Measurements from ENCODE around the gene CD79B. TPM values are rescaled to one million over a fixed set of nuclear protein-coding genes. Genes with fewer than 3 reads are reported as not detected.
"Not testable (repeated sequence)": the region's sequence is repeated elsewhere in the genome, so short reads cannot be mapped to it uniquely, and the experiment has no call there.

Gene CD79B
- total and polyA plus RNA-seq, 4 donors = 1.8 to 8.7 (median 5.0) TPM

GRCh38 chr17:63896524-63897354 is 35.4 kb downstream of the CD79B start, which contains the start of gene CSH1:
TSS of gene CSH1 (minus strand) at chr17:63896574. CDS start at chr17:63896511, 63 bp downstream.
- H3K4me3 ChIP-seq; H3K36me3 ChIP-seq (ENCODE audit: control insufficient read depth in 4 of 4, insufficient read depth in 4 of 4, low read length in 4 of 4); H3K4me1 ChIP-seq (ENCODE audit: control insufficient read depth in 5 of 5, insufficient read depth in 5 of 5, low read length in 5 of 5); H3K9me3 ChIP-seq (ENCODE audit: control insufficient read depth in 4 of 4, insufficient read depth in 3 of 4, low read length in 3 of 4); H3K27ac ChIP-seq (ENCODE audit: low read depth in 1 of 2, low read length in 1 of 2); H3K9ac ChIP-seq (ENCODE audit: insufficient read depth in 1 of 2, low read length in 2 of 2); ATAC-seq (ENCODE audit: insufficient read depth, low FRiP score); H3K27me3 ChIP-seq (ENCODE audit: control insufficient read depth in 3 of 3, insufficient read depth in 3 of 3, low read length in 2 of 3); DNase-seq: not testable (repeated sequence)
- WGBS, 2 donors = 95 to 96% methylated on average over 8 to 10 of the region's 14 CpGs

- not testable (repeated sequence) for H3K4me1 ChIP-seq (ENCODE audit: control insufficient read depth in 5 of 5, insufficient read depth in 5 of 5, low read length in 5 of 5); H3K27me3 ChIP-seq (ENCODE audit: control insufficient read depth in 3 of 3, insufficient read depth in 3 of 3, low read length in 2 of 3); H3K4me3 ChIP-seq; H3K27ac ChIP-seq (ENCODE audit: low read depth in 1 of 2, low read length in 1 of 2); ATAC-seq (ENCODE audit: insufficient read depth, low FRiP score); H3K9ac ChIP-seq (ENCODE audit: insufficient read depth in 1 of 2, low read length in 2 of 2); H3K36me3 ChIP-seq (ENCODE audit: control insufficient read depth in 4 of 4, insufficient read depth in 4 of 4, low read length in 4 of 4); H3K9me3 ChIP-seq (ENCODE audit: control insufficient read depth in 4 of 4, insufficient read depth in 3 of 4, low read length in 3 of 4); DNase-seq
- WGBS, 2 donors = 91 to 94% methylated on average over 7 to 10 of the region's 10 CpGs
Observed at GRCh38 chr17:63894821-63895220, 37.3 kb downstream of the CD79B start.

GRCh38 chr17:63894021-63894420 is 38.1 kb downstream of the CD79B start:
- H3K4me1 ChIP-seq (ENCODE audit: control insufficient read depth in 5 of 5, insufficient read depth in 5 of 5, low read length in 5 of 5); H3K36me3 ChIP-seq (ENCODE audit: control insufficient read depth in 4 of 4, insufficient read depth in 4 of 4, low read length in 4 of 4); H3K9me3 ChIP-seq (ENCODE audit: control insufficient read depth in 4 of 4, insufficient read depth in 3 of 4, low read length in 3 of 4); H3K4me3 ChIP-seq; H3K27ac ChIP-seq (ENCODE audit: low read depth in 1 of 2, low read length in 1 of 2); ATAC-seq (ENCODE audit: insufficient read depth, low FRiP score); H3K27me3 ChIP-seq (ENCODE audit: control insufficient read depth in 3 of 3, insufficient read depth in 3 of 3, low read length in 2 of 3); H3K9ac ChIP-seq (ENCODE audit: insufficient read depth in 1 of 2, low read length in 2 of 2); DNase-seq: not testable (repeated sequence)
- WGBS, 2 donors = 68 to 86% methylated on average over 3 of the region's 3 CpGs

GRCh38 chr17:63892316-63893037 is 39.7 kb downstream of the CD79B start:
- not testable (repeated sequence) for H3K27me3 ChIP-seq (ENCODE audit: control insufficient read depth in 3 of 3, insufficient read depth in 3 of 3, low read length in 2 of 3); H3K9me3 ChIP-seq (ENCODE audit: control insufficient read depth in 4 of 4, insufficient read depth in 3 of 4, low read length in 3 of 4); ATAC-seq (ENCODE audit: insufficient read depth, low FRiP score); H3K36me3 ChIP-seq (ENCODE audit: control insufficient read depth in 4 of 4, insufficient read depth in 4 of 4, low read length in 4 of 4); DNase-seq; H3K4me3 ChIP-seq; H3K27ac ChIP-seq (ENCODE audit: low read depth in 1 of 2, low read length in 1 of 2); H3K4me1 ChIP-seq (ENCODE audit: control insufficient read depth in 5 of 5, insufficient read depth in 5 of 5, low read length in 5 of 5); H3K9ac ChIP-seq (ENCODE audit: insufficient read depth in 1 of 2, low read length in 2 of 2)
- WGBS, 2 donors = 52 to 80% methylated on average over 10 to 11 of the region's 11 CpGs

- H3K9me3 ChIP-seq (ENCODE audit: control insufficient read depth in 4 of 4, insufficient read depth in 3 of 4, low read length in 3 of 4); H3K9ac ChIP-seq (ENCODE audit: insufficient read depth in 1 of 2, low read length in 2 of 2); H3K4me3 ChIP-seq; H3K36me3 ChIP-seq (ENCODE audit: control insufficient read depth in 4 of 4, insufficient read depth in 4 of 4, low read length in 4 of 4); H3K27ac ChIP-seq (ENCODE audit: low read depth in 1 of 2, low read length in 1 of 2); H3K4me1 ChIP-seq (ENCODE audit: control insufficient read depth in 5 of 5, insufficient read depth in 5 of 5, low read length in 5 of 5); H3K27me3 ChIP-seq (ENCODE audit: control insufficient read depth in 3 of 3, insufficient read depth in 3 of 3, low read length in 2 of 3): not testable (repeated sequence)
- peak; percentile 61 for ATAC-seq (ENCODE audit: insufficient read depth, low FRiP score)
- DNase-seq = peak; percentile 52 to 60 (median 57)
- 33% methylated on average over 13 of the region's 13 CpGs for WGBS, 2 donors
Observed at GRCh38 chr17:63889026-63889848, 42.9 kb downstream of the CD79B start.

- H3K36me3 ChIP-seq (ENCODE audit: control insufficient read depth in 4 of 4, insufficient read depth in 4 of 4, low read length in 4 of 4); H3K27me3 ChIP-seq (ENCODE audit: control insufficient read depth in 3 of 3, insufficient read depth in 3 of 3, low read length in 2 of 3); H3K27ac ChIP-seq (ENCODE audit: low read depth in 1 of 2, low read length in 1 of 2); H3K4me3 ChIP-seq; ATAC-seq (ENCODE audit: insufficient read depth, low FRiP score); DNase-seq; H3K9me3 ChIP-seq (ENCODE audit: control insufficient read depth in 4 of 4, insufficient read depth in 3 of 4, low read length in 3 of 4); H3K4me1 ChIP-seq (ENCODE audit: control insufficient read depth in 5 of 5, insufficient read depth in 5 of 5, low read length in 5 of 5); H3K9ac ChIP-seq (ENCODE audit: insufficient read depth in 1 of 2, low read length in 2 of 2): not testable (repeated sequence)
- 89 to 96% methylated on average over 11 of the region's 11 CpGs for whole genome bisulfite sequencing, 2 donors
Observed at GRCh38 chr17:63885119-63885518, 47.0 kb downstream of the CD79B start.

- DNase-seq; H3K27me3 ChIP-seq (ENCODE audit: control insufficient read depth in 3 of 3, insufficient read depth in 3 of 3, low read length in 2 of 3); H3K27ac ChIP-seq (ENCODE audit: low read depth in 1 of 2, low read length in 1 of 2); H3K36me3 ChIP-seq (ENCODE audit: control insufficient read depth in 4 of 4, insufficient read depth in 4 of 4, low read length in 4 of 4); H3K4me3 ChIP-seq; H3K9me3 ChIP-seq (ENCODE audit: control insufficient read depth in 4 of 4, insufficient read depth in 3 of 4, low read length in 3 of 4); H3K9ac ChIP-seq (ENCODE audit: insufficient read depth in 1 of 2, low read length in 2 of 2); H3K4me1 ChIP-seq (ENCODE audit: control insufficient read depth in 5 of 5, insufficient read depth in 5 of 5, low read length in 5 of 5); ATAC-seq (ENCODE audit: insufficient read depth, low FRiP score): not testable (repeated sequence)
- WGBS, 2 donors = 81 to 85% methylated on average over 9 of the region's 9 CpGs
Observed at GRCh38 chr17:63882626-63883126, 49.5 kb downstream of the CD79B start.
